ENCODE data around the gene STIM2. TPM values are rescaled to one million over a fixed set of nuclear protein-coding genes. Genes with fewer than 3 reads are reported as not detected.

Gene STIM2
- total and polyA plus RNA-seq, 2 donors (not counting 1 experiment from before 2014, with no cell fraction given), result 48.6 to 96.0 TPM

GRCh38 chr4:26931966-26932365, 71.3 kb downstream of the STIM2 start:
- intact Hi-C loops (cut with micrococcal nuclease), result loop anchor here (5.0 kb wide), 1 partner anchor 45 kb away; no protein-coding TSS in a partner anchor
- Mint-ChIP-seq H3K9me3 (ENCODE audit: insufficient read depth) (no peaks in the 10 kb centered on the region), H3K4me1 (peaks cover 41% of the 10 kb centered on the region), H3K27me3 (no peaks in the 10 kb centered on the region), H3K27ac (no peak overlapping the region), H3K4me3 (no peak overlapping the region)
- H2AFZ ChIP-seq (ENCODE audit: insufficient read depth, low read depth, low read length, poor library complexity, severe bottlenecking), result no peak overlapping the region
- H3K36me3 ChIP-seq (replicated peaks in 1 of 2; ENCODE audit: control extremely low read depth in 1 of 2, control insufficient read depth in 1 of 2, extremely low read depth in 1 of 2, insufficient read depth in 2 of 2, low read length in 1 of 2), result peaks cover 0 to 1% of the 10 kb centered on the region in 2 experiments
- whole genome bisulfite sequencing (ENCODE audit: insufficient coverage), result no CpG with 5 or more reads among the region's 3 CpGs
- no peak overlapping the region for H3K4me3 ChIP-seq (ENCODE audit: control extremely low read depth in 1 of 5, extremely low read depth in 1 of 5, insufficient read depth in 1 of 5, low read depth in 2 of 5, low read length in 4 of 5)
- no peak for TF ChIP-seq EZH2 (IDR thresholded peaks at IDR 0.05; ENCODE audit: borderline replicate concordance, insufficient read depth, low read depth, low read length, poor library complexity, severe bottlenecking)
- TF ChIP-seq, protein P1, sequence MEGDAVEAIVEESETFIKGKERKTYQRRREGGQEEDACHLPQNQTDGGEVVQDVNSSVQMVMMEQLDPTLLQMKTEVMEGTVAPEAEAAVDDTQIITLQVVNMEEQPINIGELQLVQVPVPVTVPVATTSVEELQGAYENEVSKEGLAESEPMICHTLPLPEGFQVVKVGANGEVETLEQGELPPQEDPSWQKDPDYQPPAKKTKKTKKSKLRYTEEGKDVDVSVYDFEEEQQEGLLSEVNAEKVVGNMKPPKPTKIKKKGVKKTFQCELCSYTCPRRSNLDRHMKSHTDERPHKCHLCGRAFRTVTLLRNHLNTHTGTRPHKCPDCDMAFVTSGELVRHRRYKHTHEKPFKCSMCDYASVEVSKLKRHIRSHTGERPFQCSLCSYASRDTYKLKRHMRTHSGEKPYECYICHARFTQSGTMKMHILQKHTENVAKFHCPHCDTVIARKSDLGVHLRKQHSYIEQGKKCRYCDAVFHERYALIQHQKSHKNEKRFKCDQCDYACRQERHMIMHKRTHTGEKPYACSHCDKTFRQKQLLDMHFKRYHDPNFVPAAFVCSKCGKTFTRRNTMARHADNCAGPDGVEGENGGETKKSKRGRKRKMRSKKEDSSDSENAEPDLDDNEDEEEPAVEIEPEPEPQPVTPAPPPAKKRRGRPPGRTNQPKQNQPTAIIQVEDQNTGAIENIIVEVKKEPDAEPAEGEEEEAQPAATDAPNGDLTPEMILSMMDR (IDR thresholded peaks at IDR 0.05), result no peak
- no peak overlapping the region for H3K4me2 ChIP-seq (replicated peaks; ENCODE audit: low read depth, low read length, poor library complexity, severe bottlenecking)
- H3K27me3 ChIP-seq (replicated peaks in 1 of 4; ENCODE audit: control extremely low read depth in 1 of 4, control insufficient read depth in 3 of 4, insufficient read depth in 4 of 4, low read length in 3 of 4), result no peaks in the 10 kb centered on the region
- ATAC-seq (ENCODE audit: low read depth), result no peak
- CTCF ChIA-PET, result interaction anchor here (0.5 kb wide), 1 partner anchor 78 kb away, joined by 3 read pairs; no protein-coding TSS in a partner anchor
- no peak overlapping the region for H3K27ac ChIP-seq (ENCODE audit: low read length in 2 of 2)
- no peak for DNase-seq
- H3K9me3 ChIP-seq (ENCODE audit: control extremely low read depth in 1 of 3, control insufficient read depth in 2 of 3, insufficient read depth in 1 of 3, low read length in 2 of 3), result no peaks in the 10 kb centered on the region
- H3K9ac ChIP-seq (ENCODE audit: low read length), result no peak overlapping the region
- H4K20me1 ChIP-seq (ENCODE audit: control insufficient read depth, insufficient read depth, low read length, poor library complexity, severe bottlenecking), result peaks cover 11% of the 10 kb centered on the region
- POLR2A ChIA-PET, result no interaction called here
- H3K4me1 ChIP-seq (ENCODE audit: control insufficient read depth in 2 of 2, insufficient read depth in 2 of 2, low read length in 2 of 2), result peaks cover 11 to 18% of the 10 kb centered on the region in 2 donors
- H3K79me2 ChIP-seq (ENCODE audit: control insufficient read depth, insufficient read depth, low read length), result peaks cover 54% of the 10 kb centered on the region

GRCh38 chr4:26935397-26935796, 74.8 kb downstream of the STIM2 start:
- H3K27me3 Mint-ChIP-seq, result no peaks in the 10 kb centered on the region
- no peak for ATAC-seq (ENCODE audit: low read depth)
- H3K9me3 ChIP-seq (ENCODE audit: control extremely low read depth in 1 of 3, control insufficient read depth in 2 of 3, insufficient read depth in 1 of 3, low read length in 2 of 3), result no peaks in the 10 kb centered on the region
- H3K4me3 Mint-ChIP-seq, result no peak overlapping the region
- peaks cover 0 to 1% of the 10 kb centered on the region in 2 experiments for H3K36me3 ChIP-seq (replicated peaks in 1 of 2; ENCODE audit: control extremely low read depth in 1 of 2, control insufficient read depth in 1 of 2, extremely low read depth in 1 of 2, insufficient read depth in 2 of 2, low read length in 1 of 2)
- H4K20me1 ChIP-seq (ENCODE audit: control insufficient read depth, insufficient read depth, low read length, poor library complexity, severe bottlenecking), result peaks cover 18% of the 10 kb centered on the region
- H3K9me3 Mint-ChIP-seq (ENCODE audit: insufficient read depth), result no peaks in the 10 kb centered on the region
- H3K27ac ChIP-seq (ENCODE audit: low read length in 2 of 2), result peak overlapping the region in 1 of 2 donors; percentile 72
- peaks cover 65% of the 10 kb centered on the region for H3K79me2 ChIP-seq (ENCODE audit: control insufficient read depth, insufficient read depth, low read length)
- peak overlapping the region; percentile 54 for H3K27ac Mint-ChIP-seq
- intact Hi-C loops (cut with micrococcal nuclease), result loop anchor here (5.0 kb wide), 2 partner anchors 73 to 77 kb away; partner anchors contain the start of gene STIM2
- H3K4me1 ChIP-seq (ENCODE audit: control insufficient read depth in 2 of 2, insufficient read depth in 2 of 2, low read length in 2 of 2), result peaks cover 28 to 33% of the 10 kb centered on the region in 2 donors
- ChIA-PET POLR2A (no interaction called here), CTCF (interaction anchor here (1.3 to 1.4 kb wide), 2 partner anchors 21 to 58 kb away, joined by 3 read pairs; no protein-coding TSS in a partner anchor)
- no peak overlapping the region for H3K9ac ChIP-seq (ENCODE audit: low read length)
- H3K4me3 ChIP-seq (ENCODE audit: control extremely low read depth in 1 of 5, extremely low read depth in 1 of 5, insufficient read depth in 1 of 5, low read depth in 2 of 5, low read length in 4 of 5), result no peak overlapping the region
- no peak for TF ChIP-seq EZH2 (IDR thresholded peaks at IDR 0.05; ENCODE audit: borderline replicate concordance, insufficient read depth, low read depth, low read length, poor library complexity, severe bottlenecking)
- TF ChIP-seq, protein P1 (IDR thresholded peaks at IDR 0.05), result no peak
- WGBS (ENCODE audit: insufficient coverage), result no CpG with 5 or more reads among the region's 1 CpG
- no peaks in the 10 kb centered on the region for H3K27me3 ChIP-seq (replicated peaks in 1 of 4; ENCODE audit: control extremely low read depth in 1 of 4, control insufficient read depth in 3 of 4, insufficient read depth in 4 of 4, low read length in 3 of 4)
- no peak for DNase-seq
- no peak overlapping the region for H2AFZ ChIP-seq (ENCODE audit: insufficient read depth, low read depth, low read length, poor library complexity, severe bottlenecking)
- no peak overlapping the region for H3K4me2 ChIP-seq (replicated peaks; ENCODE audit: low read depth, low read length, poor library complexity, severe bottlenecking)
- peaks cover 53% of the 10 kb centered on the region for H3K4me1 Mint-ChIP-seq

All from B cell (primary cell).